HCT116 (cell line): ENCODE results near the gene SLC16A12.
"Not testable (repeated sequence)": the region's sequence is repeated elsewhere in the genome, so short reads cannot be mapped to it uniquely, and the experiment has no call there.

ENCODE experiments used
- CEBPB ChIP-seq: IDR thresholded peaks from 2 replicates; pipeline ENCODE4 v1.6.1; 2012; ENCODE audit warnings: low read depth
- EZH2 ChIP-seq: fragments of 200-600 bp; sonication (generic); IDR thresholded peaks from 2 replicates; pipeline ENCODE4 v1.6.1; 2017; ENCODE audit warnings: antibody characterized with exemption, mixed run types
- EZH2phosphoT487 ChIP-seq: fragments of 200-600 bp; IDR thresholded peaks from 2 replicates; pipeline ENCODE4 v1.6.1; 2018; ENCODE audit warnings: antibody characterized with exemption, borderline replicate concordance
- POLR2A ChIP-seq: IDR thresholded peaks from 2 replicates; pipeline ENCODE4 v1.7.0; 2011; ENCODE audit warnings: borderline replicate concordance; ENCODE audit not compliant: insufficient read depth, insufficient read length; ENCODE audit errors: extremely low read depth
- POLR2AphosphoS5 ChIP-seq: IDR thresholded peaks from 2 replicates; pipeline ENCODE4 v1.6.1; 2011; ENCODE audit warnings: mild to moderate bottlenecking, low read depth, low read length, moderate library complexity
- RAD21 ChIP-seq: IDR thresholded peaks from 2 replicates; pipeline ENCODE4 v1.6.1; 2012; ENCODE audit warnings: low read depth, mild to moderate bottlenecking
- SP1 ChIP-seq: IDR thresholded peaks from 2 replicates; pipeline ENCODE4 v1.6.1; 2012; ENCODE audit warnings: low read depth
- TCF7L2 ChIP-seq: IDR thresholded peaks from 2 replicates; pipeline ENCODE4 v1.7.0; 2011; ENCODE audit warnings: borderline replicate concordance, inconsistent platforms; ENCODE audit not compliant: insufficient read depth, insufficient read length; ENCODE audit errors: extremely low read depth
- YY1 ChIP-seq: IDR thresholded peaks from 2 replicates; pipeline ENCODE4 v1.6.1; 2011; ENCODE audit warnings: low read length, low read depth, moderate library complexity, mild to moderate bottlenecking; ENCODE audit not compliant: insufficient replicate concordance; ENCODE audit errors: extremely low read depth
- TF ChIP-seq, protein P1 (sequence below), 3 experiments: fragments of 200-600 bp in 1 of 3; sonication (generic) in 1 of 3; IDR thresholded peaks in 2 of 3; conservative IDR thresholded peaks in 1 of 3; 2 replicates each; pipeline ENCODE4 v1.5.1; 2012 to 2017; ENCODE audit warnings: low read depth in 2 of 3, low read length in 2 of 3, antibody characterized with exemption in 1 of 3, borderline replicate concordance in 1 of 3, control low read depth in 1 of 3, mild to moderate bottlenecking in 1 of 3, mixed read lengths in 1 of 3, mixed run types in 1 of 3, moderate library complexity in 1 of 3; ENCODE audit not compliant: insufficient read depth in 1 of 3
- TF ChIP-seq, protein P2 (sequence below): IDR thresholded peaks from 2 replicates; pipeline ENCODE4 v1.6.1; 2012

DNA sequence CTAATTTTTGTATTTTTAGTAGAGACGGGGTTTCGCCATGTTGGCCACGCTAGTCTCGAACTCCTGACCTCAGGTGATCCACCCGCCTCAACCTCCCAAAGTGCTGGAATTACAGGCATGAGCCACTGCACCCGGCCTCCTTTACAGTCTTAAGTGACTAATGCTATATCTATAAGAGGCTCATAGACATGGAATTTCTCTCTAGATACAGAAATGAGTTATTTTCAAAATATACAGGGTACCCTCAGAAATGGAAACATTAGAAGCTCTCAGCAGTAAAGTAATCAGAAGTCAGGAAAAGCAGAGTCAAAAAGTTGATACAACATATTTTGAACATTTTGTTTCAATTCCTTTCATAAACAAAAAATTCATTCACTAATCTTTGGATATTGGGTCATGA is 5.7 kb downstream of the SLC16A12 start:
- not testable (repeated sequence) for TF ChIP-seq POLR2A, EZH2phosphoT487, CEBPB, EZH2, SP1, YY1, RAD21, POLR2AphosphoS5, TCF7L2
- TF ChIP-seq, protein P1, sequence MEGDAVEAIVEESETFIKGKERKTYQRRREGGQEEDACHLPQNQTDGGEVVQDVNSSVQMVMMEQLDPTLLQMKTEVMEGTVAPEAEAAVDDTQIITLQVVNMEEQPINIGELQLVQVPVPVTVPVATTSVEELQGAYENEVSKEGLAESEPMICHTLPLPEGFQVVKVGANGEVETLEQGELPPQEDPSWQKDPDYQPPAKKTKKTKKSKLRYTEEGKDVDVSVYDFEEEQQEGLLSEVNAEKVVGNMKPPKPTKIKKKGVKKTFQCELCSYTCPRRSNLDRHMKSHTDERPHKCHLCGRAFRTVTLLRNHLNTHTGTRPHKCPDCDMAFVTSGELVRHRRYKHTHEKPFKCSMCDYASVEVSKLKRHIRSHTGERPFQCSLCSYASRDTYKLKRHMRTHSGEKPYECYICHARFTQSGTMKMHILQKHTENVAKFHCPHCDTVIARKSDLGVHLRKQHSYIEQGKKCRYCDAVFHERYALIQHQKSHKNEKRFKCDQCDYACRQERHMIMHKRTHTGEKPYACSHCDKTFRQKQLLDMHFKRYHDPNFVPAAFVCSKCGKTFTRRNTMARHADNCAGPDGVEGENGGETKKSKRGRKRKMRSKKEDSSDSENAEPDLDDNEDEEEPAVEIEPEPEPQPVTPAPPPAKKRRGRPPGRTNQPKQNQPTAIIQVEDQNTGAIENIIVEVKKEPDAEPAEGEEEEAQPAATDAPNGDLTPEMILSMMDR (IDR thresholded peaks at IDR 0.05 in 2 of 3, conservative IDR thresholded peaks at IDR 0.05 in 1 of 3; ENCODE audit: borderline replicate concordance in 1 of 3, insufficient read depth in 1 of 3, low read depth in 2 of 3, low read length in 2 of 3): not testable (repeated sequence)
- TF ChIP-seq, protein P2, sequence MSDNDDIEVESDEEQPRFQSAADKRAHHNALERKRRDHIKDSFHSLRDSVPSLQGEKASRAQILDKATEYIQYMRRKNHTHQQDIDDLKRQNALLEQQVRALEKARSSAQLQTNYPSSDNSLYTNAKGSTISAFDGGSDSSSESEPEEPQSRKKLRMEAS: not testable (repeated sequence)
